ENCODE data around the gene HNRNPA0.

Gene HNRNPA0

GRCh38 chr5:137728048-137728447 is 26.1 kb downstream of the HNRNPA0 start:
- Histone ChIP-seq H3K4me2 (ENCODE audit: low read depth, low read length, poor library complexity, severe bottlenecking) (no peak overlapping the region), H3K27me3 (ENCODE audit: low read length) (no peaks in the 10 kb centered on the region), H3K79me2 (ENCODE audit: insufficient read depth, low read length) (no peaks in the 10 kb centered on the region)

DNA sequence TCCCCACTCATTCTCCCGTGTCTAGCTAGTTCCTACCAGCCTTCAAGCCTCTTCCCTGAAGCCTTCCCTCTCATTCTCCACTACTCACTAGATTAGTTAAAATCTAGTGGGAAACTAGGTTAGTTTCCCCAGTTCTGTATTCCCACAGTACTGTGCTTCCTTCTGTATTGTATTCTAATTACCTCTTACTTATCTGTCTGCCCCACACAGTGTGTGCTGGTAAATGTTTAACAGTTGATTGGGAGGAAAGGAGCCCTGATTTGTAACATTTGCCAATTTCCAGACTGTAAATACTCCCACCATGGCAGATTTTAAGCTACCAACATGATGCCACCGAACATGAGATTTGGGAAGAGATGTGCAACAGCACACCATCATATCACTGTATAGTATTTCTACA is 26.5 kb downstream of the HNRNPA0 start:
- Histone ChIP-seq H3K27ac (ENCODE audit: low read depth, low read length) (no peak overlapping the region), H2AFZ (ENCODE audit: low read depth, low read length, severe bottlenecking) (no peak overlapping the region), H3F3A (ENCODE audit: insufficient read depth) (no peaks in the 10 kb centered on the region), H3K4me3 (ENCODE audit: insufficient read depth, low read length, poor library complexity, severe bottlenecking) (no peak overlapping the region), H3K9me3 (ENCODE audit: insufficient read depth, low read length) (no peaks in the 10 kb centered on the region), H3K4me2 (ENCODE audit: low read depth, low read length, poor library complexity, severe bottlenecking) (no peak overlapping the region), H3K9ac (ENCODE audit: low read length) (no peak overlapping the region), H4K20me1 (ENCODE audit: low read depth, low read length) (no peaks in the 10 kb centered on the region), H3K36me3 (ENCODE audit: low read length) (no peaks in the 10 kb centered on the region), H3K27me3 (ENCODE audit: low read length) (no peaks in the 10 kb centered on the region), H3K79me2 (ENCODE audit: insufficient read depth, low read length) (no peaks in the 10 kb centered on the region), H3K9me2 (replicated peaks; ENCODE audit: insufficient read depth, low read length) (no peaks in the 10 kb centered on the region)
- TF ChIP-seq CTCF (IDR thresholded peaks at IDR 0.05; ENCODE audit: insufficient read depth, low read length, poor library complexity, severe bottlenecking) (no peak), EZH2phosphoT487 (conservative IDR thresholded peaks at IDR 0.05; ENCODE audit: low read length) (no peak)

More at GRCh38 chr5:137728048-137728447, 26.1 kb downstream of the HNRNPA0 start:
- H3K9ac ChIP-seq (ENCODE audit: low read length) = no peak overlapping the region
- H2AFZ ChIP-seq (ENCODE audit: low read depth, low read length, severe bottlenecking) = no peak overlapping the region
- no peak overlapping the region for H3K4me3 ChIP-seq (ENCODE audit: insufficient read depth, low read length, poor library complexity, severe bottlenecking)
- H4K20me1 ChIP-seq (ENCODE audit: low read depth, low read length) = no peaks in the 10 kb centered on the region
- no peak overlapping the region for H3K27ac ChIP-seq (ENCODE audit: low read depth, low read length)
- H3K9me2 ChIP-seq (replicated peaks; ENCODE audit: insufficient read depth, low read length) = no peaks in the 10 kb centered on the region
- H3F3A ChIP-seq (ENCODE audit: insufficient read depth) = no peaks in the 10 kb centered on the region
- no peaks in the 10 kb centered on the region for H3K9me3 ChIP-seq (ENCODE audit: insufficient read depth, low read length)
- TF ChIP-seq EZH2phosphoT487 (conservative IDR thresholded peaks at IDR 0.05; ENCODE audit: low read length) (no peak), CTCF (IDR thresholded peaks at IDR 0.05; ENCODE audit: insufficient read depth, low read length, poor library complexity, severe bottlenecking) (no peak)
- H3K36me3 ChIP-seq (ENCODE audit: low read length) = no peaks in the 10 kb centered on the region

DNA sequence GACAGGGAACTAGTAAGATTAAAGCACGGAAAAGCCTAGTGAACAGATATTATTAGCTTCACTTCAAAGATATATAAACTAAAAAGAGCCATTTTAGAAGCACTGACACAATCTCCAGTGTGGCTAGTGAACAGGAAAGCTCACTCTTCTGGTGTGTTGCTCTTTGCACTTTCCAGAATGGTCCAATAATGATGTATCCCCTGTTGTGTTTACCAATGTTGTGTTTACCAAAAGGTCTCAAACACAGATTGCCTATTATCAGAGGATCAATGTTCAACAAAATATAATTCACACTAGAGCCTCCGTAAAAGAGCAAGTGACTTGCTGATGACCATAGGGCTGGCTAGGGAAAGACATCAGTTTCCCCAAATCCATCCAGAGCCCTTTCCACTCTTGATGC is 29.9 kb downstream of the HNRNPA0 start:
- Histone ChIP-seq H3K4me2 (ENCODE audit: low read depth, low read length, poor library complexity, severe bottlenecking) (no peak overlapping the region), H3K4me3 (ENCODE audit: insufficient read depth, low read length, poor library complexity, severe bottlenecking) (no peak overlapping the region), H4K20me1 (ENCODE audit: low read depth, low read length) (no peaks in the 10 kb centered on the region), H3K9me2 (replicated peaks; ENCODE audit: insufficient read depth, low read length) (no peaks in the 10 kb centered on the region), H3K9ac (ENCODE audit: low read length) (no peak overlapping the region), H3K27ac (ENCODE audit: low read depth, low read length) (no peak overlapping the region), H3K36me3 (ENCODE audit: low read length) (no peaks in the 10 kb centered on the region), H3F3A (ENCODE audit: insufficient read depth) (no peaks in the 10 kb centered on the region), H2AFZ (ENCODE audit: low read depth, low read length, severe bottlenecking) (no peak overlapping the region), H3K9me3 (ENCODE audit: insufficient read depth, low read length) (no peaks in the 10 kb centered on the region), H3K79me2 (ENCODE audit: insufficient read depth, low read length) (no peaks in the 10 kb centered on the region), H3K27me3 (ENCODE audit: low read length) (no peaks in the 10 kb centered on the region)
- TF ChIP-seq EZH2phosphoT487 (conservative IDR thresholded peaks at IDR 0.05; ENCODE audit: low read length) (no peak), CTCF (IDR thresholded peaks at IDR 0.05; ENCODE audit: insufficient read depth, low read length, poor library complexity, severe bottlenecking) (no peak)
